SK-N-SH (cell line): ENCODE data around the gene ASTN2. TPM values are rescaled to one million over a fixed set of nuclear protein-coding genes. Genes with fewer than 3 reads are reported as not detected.

Experiments used
- CTCF ChIA-PET: fragments of 300-600, 350-600 bp; formaldehyde crosslinking; extraction: SDS; loops from one replicate; lab custom pipeline; 2021; lab: Yijun Ruan, JAX
- POLR2A ChIA-PET: fragments of 350-600 bp; sonication (Branson Sonifier 250); formaldehyde crosslinking; extraction: SDS; loops from one replicate; lab custom pipeline; 2020; ENCODE audit warnings: antibody characterized with exemption, inconsistent platforms; lab: Yijun Ruan, JAX
- DNase-seq: peaks from one replicate; pipeline ENCODE4 v3.0.0; 2012
- H2AFZ ChIP-seq: fragments of 200-600 bp; sonication (generic); 2 replicates; pipeline ENCODE4 v1.8.1; 2016; ENCODE audit warnings: antibody characterized with exemption, mild to moderate bottlenecking, low read depth
- H3F3A ChIP-seq: fragments of 200-600 bp; sonication (generic); replicated peaks from 2 replicates; pipeline ENCODE3; 2016; ENCODE audit warnings: antibody characterized with exemption, mild to moderate bottlenecking; ENCODE audit not compliant: insufficient read depth
- H3K27ac ChIP-seq, 2 experiments: fragments of 200-500 bp in 1 of 2; fragments of 200-600 bp in 1 of 2; sonication (Bioruptor generic) in 1 of 2; sonication (generic), shearing (Covaris generic) in 1 of 2; 2 replicates each; pipeline versions ENCODE4 v1.5.1 to v1.6.1; 2014 to 2016; ENCODE audit warnings: low read depth in 2 of 2, inconsistent platforms in 1 of 2, low read length in 1 of 2, mild to moderate bottlenecking in 1 of 2, mixed read lengths in 1 of 2
- H3K27me3 ChIP-seq: fragments of 200-600 bp; sonication (generic), shearing (Covaris generic); 2 replicates; pipeline ENCODE4 v1.6.1; 2016; ENCODE audit warnings: mixed run types; ENCODE audit not compliant: insufficient read depth
- H3K36me3 ChIP-seq, 2 experiments: fragments of 200-500 bp in 1 of 2; fragments of 200-600 bp in 1 of 2; sonication (Bioruptor generic) in 1 of 2; sonication (generic) in 1 of 2; replicated peaks in 1 of 2; 2 replicates each; pipeline versions ENCODE3 to v1.5.1; 2014 to 2016; ENCODE audit warnings: low read length in 1 of 2, mild to moderate bottlenecking in 1 of 2; ENCODE audit not compliant: insufficient read depth in 2 of 2, control insufficient read depth in 1 of 2
- H3K4me1 ChIP-seq, 2 experiments: fragments of 200-500 bp in 1 of 2; fragments of 200-600 bp in 1 of 2; sonication (Bioruptor generic) in 1 of 2; sonication (generic), shearing (Covaris generic) in 1 of 2; 2 replicates each; pipeline versions ENCODE4 v1.5.1 to v1.6.1; 2014 to 2016; ENCODE audit warnings: low read depth in 1 of 2, low read length in 1 of 2, mixed run types in 1 of 2; ENCODE audit not compliant: insufficient read depth in 2 of 2, control insufficient read depth in 1 of 2
- H3K4me2 ChIP-seq: fragments of 200-600 bp; sonication (generic), shearing (Covaris generic); 2 replicates; pipeline ENCODE4 v1.6.1; 2017; ENCODE audit warnings: mixed run types
- H3K4me3 ChIP-seq, 2 experiments: fragments of 200-500 bp in 1 of 2; fragments of 200-600 bp in 1 of 2; sonication (Bioruptor generic) in 1 of 2; sonication (generic), shearing (Covaris generic) in 1 of 2; 2 replicates each; pipeline versions ENCODE4 v1.5.1 to v1.8.1; 2014 to 2016; ENCODE audit warnings: low read depth in 2 of 2, inconsistent platforms in 1 of 2, low read length in 1 of 2, mild to moderate bottlenecking in 1 of 2, mixed read lengths in 1 of 2, moderate library complexity in 1 of 2
- H3K79me2 ChIP-seq: fragments of 200-600 bp; sonication (generic); 2 replicates; pipeline ENCODE4 v1.8.1; 2017; ENCODE audit warnings: mild to moderate bottlenecking; ENCODE audit not compliant: insufficient read depth
- H3K9ac ChIP-seq: fragments of 200-600 bp; sonication (generic); 2 replicates; pipeline ENCODE4 v1.6.1; 2017; ENCODE audit warnings: mixed run types
- H3K9me2 ChIP-seq: fragments of 200-600 bp; sonication (generic); 2 replicates; pipeline ENCODE4 v1.6.1; 2017; ENCODE audit warnings: mixed run types
- H3K9me3 ChIP-seq: fragments of 200-600 bp; sonication (generic); 2 replicates; pipeline ENCODE4 v1.6.1; 2017; ENCODE audit warnings: mixed run types, mild to moderate bottlenecking, moderate library complexity
- H4K20me1 ChIP-seq: fragments of 200-600 bp; sonication (generic); 2 replicates; pipeline ENCODE4 v1.6.1; 2017; ENCODE audit warnings: mild to moderate bottlenecking, mixed run types; ENCODE audit not compliant: insufficient read depth
- EP300 ChIP-seq, 2 experiments: IDR thresholded peaks; 2 replicates each; pipeline versions ENCODE4 v1.4.0 to v1.6.1; 2012; ENCODE audit warnings: borderline replicate concordance in 1 of 2, low read depth in 1 of 2, low read length in 1 of 2
- FOXJ3 ChIP-seq: sonication (generic); formaldehyde crosslinking; IDR thresholded peaks from 2 replicates; pipeline ENCODE4 v1.5.1; 2020; ENCODE audit warnings: mild to moderate bottlenecking, missing genetic modification reagents
- FOXM1 ChIP-seq: IDR thresholded peaks from 2 replicates; pipeline ENCODE4 v1.4.0; 2012; ENCODE audit warnings: low read depth, mild to moderate bottlenecking
- GATA2 ChIP-seq: sonication (generic); formaldehyde crosslinking; IDR thresholded peaks from 2 replicates; pipeline ENCODE4 v1.5.0; 2020; ENCODE audit warnings: mild to moderate bottlenecking, missing genetic modification reagents
- NRF1 ChIP-seq: IDR thresholded peaks from 2 replicates; pipeline ENCODE4 v1.6.1; 2012; ENCODE audit warnings: low read depth, mild to moderate bottlenecking, low read length
- POLR2AphosphoS5 ChIP-seq: IDR thresholded peaks from 2 replicates; pipeline ENCODE4 v1.6.1; 2012; ENCODE audit warnings: low read depth, low read length
- RFX5 ChIP-seq: IDR thresholded peaks from 2 replicates; pipeline ENCODE4 v1.6.1; 2012; ENCODE audit warnings: mild to moderate bottlenecking, improper control_type of control experiment, low read length
- SIN3A ChIP-seq: IDR thresholded peaks from 2 replicates; pipeline ENCODE4 v1.6.1; 2012; ENCODE audit warnings: low read depth, mild to moderate bottlenecking, low read length, moderate library complexity, borderline replicate concordance
- SMC3 ChIP-seq: IDR thresholded peaks from 2 replicates; pipeline ENCODE4 v1.6.1; 2012; ENCODE audit warnings: low read depth, low read length, improper control_type of control experiment
- TCF12 ChIP-seq: IDR thresholded peaks from 2 replicates; pipeline ENCODE4 v1.4.0; 2012
- YY1 ChIP-seq: IDR thresholded peaks from 2 replicates; pipeline ENCODE4 v1.4.0; 2012; ENCODE audit warnings: low read depth, mild to moderate bottlenecking
- WGBS: methylation state at CpG from one replicate; pipeline ENCODE4 v1.1.6; 2017; ENCODE audit warnings: low lambda C conversion rate; 5-methylcytosine and 5-hydroxymethylcytosine counted together
- polyA plus RNA-seq, 3 experiments: library from polyadenylated mRNA; depleted of rRNA; stranded (reverse); fragments of >200 nt; gene quantifications; 2 replicates each; pipeline ENCODE4 v1.2.3, GENCODE V29; 2012
- TF ChIP-seq, protein P1 (sequence below): IDR thresholded peaks from 2 replicates; pipeline ENCODE4 v1.6.1; 2012; ENCODE audit warnings: mild to moderate bottlenecking, low read depth, low read length, moderate library complexity
- TF ChIP-seq, protein P2 (sequence below): IDR thresholded peaks from 2 replicates; pipeline ENCODE4 v1.4.0; 2012; ENCODE audit warnings: low read depth
- TF ChIP-seq, protein P3 (sequence below): fragments of 150-350 bp; IDR thresholded peaks from 2 replicates; pipeline ENCODE4 v1.6.1; 2017; ENCODE audit warnings: antibody characterized with exemption, low read length, low read depth, borderline replicate concordance
- TF ChIP-seq, protein P4 (sequence below): IDR thresholded peaks from 2 replicates; pipeline ENCODE4; 2012
- TF ChIP-seq, protein P5 (sequence below): fragments of 200-600 bp; sonication (generic); IDR thresholded peaks from 2 replicates; pipeline ENCODE4 v1.6.1; 2017; ENCODE audit warnings: antibody characterized with exemption, mild to moderate bottlenecking, moderate library complexity
- TF ChIP-seq, protein P6 (sequence below): IDR thresholded peaks from 2 replicates; pipeline ENCODE4 v1.4.0; 2012; ENCODE audit warnings: low read depth, borderline replicate concordance

Gene ASTN2
- polyA plus RNA-seq, 1 of the 3 experiments (the other 2 are of a cell fraction) = 6.6 TPM

DNA sequence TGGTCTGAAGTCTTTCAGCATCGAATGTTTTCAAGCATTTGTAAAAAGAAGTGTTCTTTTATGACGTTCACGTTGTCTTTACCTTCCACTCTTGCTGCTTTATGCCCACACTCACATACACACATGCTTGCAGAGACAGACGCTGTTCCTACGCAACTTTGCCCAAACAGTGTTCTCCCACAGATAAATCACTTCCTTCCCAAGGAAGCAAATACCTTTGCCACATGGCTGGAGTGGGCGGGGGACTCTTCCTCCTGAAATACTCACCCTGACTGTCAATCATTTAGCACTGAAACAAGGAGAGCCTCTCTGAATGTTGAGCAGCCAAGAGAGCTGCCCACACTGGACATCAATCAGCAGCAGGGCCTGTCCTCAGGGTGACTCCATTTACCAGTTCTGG, 22.4 kb upstream of the ASTN2 start:
- Histone ChIP-seq H3K4me3 (no peak overlapping the region), H3K4me1 (peaks cover 0 to 3% of the 10 kb centered on the region in 2 experiments; a peak in 2 of 4 replicates), H3K9me2 (no peaks in the 10 kb centered on the region), H4K20me1 (no peaks in the 10 kb centered on the region), H3K36me3 (no peaks in the 10 kb centered on the region), H3K4me2 (no peak overlapping the region), H3K79me2 (no peaks in the 10 kb centered on the region), H3F3A (no peaks in the 10 kb centered on the region), H2AFZ (no peak overlapping the region), H3K9me3 (no peaks in the 10 kb centered on the region), H3K9ac (no peak overlapping the region), H3K27me3 (no peaks in the 10 kb centered on the region)
- POLR2A ChIA-PET = no interaction called here
- DNase-seq = no peak
- CTCF ChIA-PET = interaction anchor here (0.8 to 1.8 kb wide), 2 partner anchors 11 to 12 kb away, joined by 3 to 4 read pairs; no protein-coding TSS in a partner anchor
- TF ChIP-seq, protein P1, sequence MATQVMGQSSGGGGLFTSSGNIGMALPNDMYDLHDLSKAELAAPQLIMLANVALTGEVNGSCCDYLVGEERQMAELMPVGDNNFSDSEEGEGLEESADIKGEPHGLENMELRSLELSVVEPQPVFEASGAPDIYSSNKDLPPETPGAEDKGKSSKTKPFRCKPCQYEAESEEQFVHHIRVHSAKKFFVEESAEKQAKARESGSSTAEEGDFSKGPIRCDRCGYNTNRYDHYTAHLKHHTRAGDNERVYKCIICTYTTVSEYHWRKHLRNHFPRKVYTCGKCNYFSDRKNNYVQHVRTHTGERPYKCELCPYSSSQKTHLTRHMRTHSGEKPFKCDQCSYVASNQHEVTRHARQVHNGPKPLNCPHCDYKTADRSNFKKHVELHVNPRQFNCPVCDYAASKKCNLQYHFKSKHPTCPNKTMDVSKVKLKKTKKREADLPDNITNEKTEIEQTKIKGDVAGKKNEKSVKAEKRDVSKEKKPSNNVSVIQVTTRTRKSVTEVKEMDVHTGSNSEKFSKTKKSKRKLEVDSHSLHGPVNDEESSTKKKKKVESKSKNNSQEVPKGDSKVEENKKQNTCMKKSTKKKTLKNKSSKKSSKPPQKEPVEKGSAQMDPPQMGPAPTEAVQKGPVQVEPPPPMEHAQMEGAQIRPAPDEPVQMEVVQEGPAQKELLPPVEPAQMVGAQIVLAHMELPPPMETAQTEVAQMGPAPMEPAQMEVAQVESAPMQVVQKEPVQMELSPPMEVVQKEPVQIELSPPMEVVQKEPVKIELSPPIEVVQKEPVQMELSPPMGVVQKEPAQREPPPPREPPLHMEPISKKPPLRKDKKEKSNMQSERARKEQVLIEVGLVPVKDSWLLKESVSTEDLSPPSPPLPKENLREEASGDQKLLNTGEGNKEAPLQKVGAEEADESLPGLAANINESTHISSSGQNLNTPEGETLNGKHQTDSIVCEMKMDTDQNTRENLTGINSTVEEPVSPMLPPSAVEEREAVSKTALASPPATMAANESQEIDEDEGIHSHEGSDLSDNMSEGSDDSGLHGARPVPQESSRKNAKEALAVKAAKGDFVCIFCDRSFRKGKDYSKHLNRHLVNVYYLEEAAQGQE = no peak
- TF ChIP-seq, protein P2, sequence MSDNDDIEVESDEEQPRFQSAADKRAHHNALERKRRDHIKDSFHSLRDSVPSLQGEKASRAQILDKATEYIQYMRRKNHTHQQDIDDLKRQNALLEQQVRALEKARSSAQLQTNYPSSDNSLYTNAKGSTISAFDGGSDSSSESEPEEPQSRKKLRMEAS = no peak
- TF ChIP-seq YY1 (no peak), POLR2AphosphoS5 (no peak), NRF1 (no peak)
- TF ChIP-seq, all 33 proteins: peak for 0
- H3K27ac ChIP-seq = no peak overlapping the region
- 38% methylated on average over 6 of the region's 6 CpGs for WGBS

DNA sequence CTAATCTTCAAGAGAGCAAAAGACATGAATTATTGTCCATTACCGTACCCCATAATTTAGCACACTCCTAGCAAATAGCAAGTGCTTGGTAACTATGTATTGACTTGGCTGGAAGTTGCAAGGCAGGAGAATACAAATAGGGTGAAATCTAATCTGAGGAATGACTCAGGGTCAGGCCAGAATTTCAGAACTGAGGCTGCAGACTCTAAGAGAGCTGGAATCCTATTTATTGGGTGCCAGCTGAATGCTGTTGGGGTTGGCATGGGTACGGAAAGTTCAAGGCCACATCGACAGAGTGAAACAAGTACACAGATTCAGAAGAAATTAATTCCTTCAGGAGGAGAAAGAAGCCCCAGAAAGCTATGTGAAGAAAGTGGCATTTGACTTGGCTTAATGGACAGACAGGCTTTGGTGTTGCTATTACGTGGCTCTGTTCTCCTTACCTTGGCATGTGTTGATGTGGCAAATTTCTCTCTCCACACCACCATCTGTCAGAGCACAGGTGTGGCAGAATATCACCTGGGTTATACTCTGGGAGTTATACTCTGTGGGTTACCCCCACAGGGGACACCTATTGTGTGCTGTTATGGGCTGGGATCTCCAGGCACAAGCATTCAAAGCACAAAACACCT, 20.9 kb upstream of the ASTN2 start:
- 38% methylated on average over 4 of the region's 4 CpGs for WGBS
- ChIA-PET POLR2A (no interaction called here), CTCF (no interaction called here)

More for the DNA sequence above, 20.9 kb upstream of the ASTN2 start:
- H3K27me3 ChIP-seq = no peaks in the 10 kb centered on the region
- DNase-seq = no peak
- H3K9me3 ChIP-seq = no peaks in the 10 kb centered on the region
- no peaks in the 10 kb centered on the region for H3K79me2 ChIP-seq
- peaks cover 0 to 3% of the 10 kb centered on the region in 2 experiments; a peak in 2 of 4 replicates for H3K4me1 ChIP-seq
- no peaks in the 10 kb centered on the region for H4K20me1 ChIP-seq
- no peak overlapping the region for H2AFZ ChIP-seq
- H3K27ac ChIP-seq = no peak overlapping the region
- no peak overlapping the region for H3K4me3 ChIP-seq
- H3K9ac ChIP-seq = no peak overlapping the region
- no peaks in the 10 kb centered on the region for H3K36me3 ChIP-seq
- TF ChIP-seq YY1 (no peak), FOXM1 (no peak), SMC3 (no peak), RFX5 (no peak), GATA2 (CRISPR knock-in tag) (no peak), TCF12 (no peak), FOXJ3 (CRISPR knock-in tag) (no peak), SIN3A (no peak), NRF1 (no peak), EP300 (IDR thresholded peaks at IDR 0.05; ENCODE audit: borderline replicate concordance in 1 of 2, low read depth in 1 of 2, low read length in 1 of 2) (no peak)
- TF ChIP-seq, protein P3, sequence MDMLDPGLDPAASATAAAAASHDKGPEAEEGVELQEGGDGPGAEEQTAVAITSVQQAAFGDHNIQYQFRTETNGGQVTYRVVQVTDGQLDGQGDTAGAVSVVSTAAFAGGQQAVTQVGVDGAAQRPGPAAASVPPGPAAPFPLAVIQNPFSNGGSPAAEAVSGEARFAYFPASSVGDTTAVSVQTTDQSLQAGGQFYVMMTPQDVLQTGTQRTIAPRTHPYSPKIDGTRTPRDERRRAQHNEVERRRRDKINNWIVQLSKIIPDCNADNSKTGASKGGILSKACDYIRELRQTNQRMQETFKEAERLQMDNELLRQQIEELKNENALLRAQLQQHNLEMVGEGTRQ = no peak
- TF ChIP-seq, protein P4, sequence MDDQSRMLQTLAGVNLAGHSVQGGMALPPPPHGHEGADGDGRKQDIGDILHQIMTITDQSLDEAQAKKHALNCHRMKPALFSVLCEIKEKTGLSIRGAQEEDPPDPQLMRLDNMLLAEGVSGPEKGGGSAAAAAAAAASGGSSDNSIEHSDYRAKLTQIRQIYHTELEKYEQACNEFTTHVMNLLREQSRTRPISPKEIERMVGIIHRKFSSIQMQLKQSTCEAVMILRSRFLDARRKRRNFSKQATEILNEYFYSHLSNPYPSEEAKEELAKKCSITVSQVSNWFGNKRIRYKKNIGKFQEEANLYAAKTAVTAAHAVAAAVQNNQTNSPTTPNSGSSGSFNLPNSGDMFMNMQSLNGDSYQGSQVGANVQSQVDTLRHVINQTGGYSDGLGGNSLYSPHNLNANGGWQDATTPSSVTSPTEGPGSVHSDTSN = no peak
- TF ChIP-seq, protein P5, sequence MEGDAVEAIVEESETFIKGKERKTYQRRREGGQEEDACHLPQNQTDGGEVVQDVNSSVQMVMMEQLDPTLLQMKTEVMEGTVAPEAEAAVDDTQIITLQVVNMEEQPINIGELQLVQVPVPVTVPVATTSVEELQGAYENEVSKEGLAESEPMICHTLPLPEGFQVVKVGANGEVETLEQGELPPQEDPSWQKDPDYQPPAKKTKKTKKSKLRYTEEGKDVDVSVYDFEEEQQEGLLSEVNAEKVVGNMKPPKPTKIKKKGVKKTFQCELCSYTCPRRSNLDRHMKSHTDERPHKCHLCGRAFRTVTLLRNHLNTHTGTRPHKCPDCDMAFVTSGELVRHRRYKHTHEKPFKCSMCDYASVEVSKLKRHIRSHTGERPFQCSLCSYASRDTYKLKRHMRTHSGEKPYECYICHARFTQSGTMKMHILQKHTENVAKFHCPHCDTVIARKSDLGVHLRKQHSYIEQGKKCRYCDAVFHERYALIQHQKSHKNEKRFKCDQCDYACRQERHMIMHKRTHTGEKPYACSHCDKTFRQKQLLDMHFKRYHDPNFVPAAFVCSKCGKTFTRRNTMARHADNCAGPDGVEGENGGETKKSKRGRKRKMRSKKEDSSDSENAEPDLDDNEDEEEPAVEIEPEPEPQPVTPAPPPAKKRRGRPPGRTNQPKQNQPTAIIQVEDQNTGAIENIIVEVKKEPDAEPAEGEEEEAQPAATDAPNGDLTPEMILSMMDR = no peak
- TF ChIP-seq, protein P6, sequence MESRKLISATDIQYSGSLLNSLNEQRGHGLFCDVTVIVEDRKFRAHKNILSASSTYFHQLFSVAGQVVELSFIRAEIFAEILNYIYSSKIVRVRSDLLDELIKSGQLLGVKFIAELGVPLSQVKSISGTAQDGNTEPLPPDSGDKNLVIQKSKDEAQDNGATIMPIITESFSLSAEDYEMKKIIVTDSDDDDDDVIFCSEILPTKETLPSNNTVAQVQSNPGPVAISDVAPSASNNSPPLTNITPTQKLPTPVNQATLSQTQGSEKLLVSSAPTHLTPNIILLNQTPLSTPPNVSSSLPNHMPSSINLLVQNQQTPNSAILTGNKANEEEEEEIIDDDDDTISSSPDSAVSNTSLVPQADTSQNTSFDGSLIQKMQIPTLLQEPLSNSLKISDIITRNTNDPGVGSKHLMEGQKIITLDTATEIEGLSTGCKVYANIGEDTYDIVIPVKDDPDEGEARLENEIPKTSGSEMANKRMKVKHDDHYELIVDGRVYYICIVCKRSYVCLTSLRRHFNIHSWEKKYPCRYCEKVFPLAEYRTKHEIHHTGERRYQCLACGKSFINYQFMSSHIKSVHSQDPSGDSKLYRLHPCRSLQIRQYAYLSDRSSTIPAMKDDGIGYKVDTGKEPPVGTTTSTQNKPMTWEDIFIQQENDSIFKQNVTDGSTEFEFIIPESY = no peak
- no peaks in the 10 kb centered on the region for H3F3A ChIP-seq
- no peak overlapping the region for H3K4me2 ChIP-seq
- H3K9me2 ChIP-seq = no peaks in the 10 kb centered on the region
